Right lobe of liver (tissue), 6 donors: ENCODE results near the gene PRKN. TPM values are rescaled to one million over a fixed set of nuclear protein-coding genes. Genes with fewer than 3 reads are reported as not detected.

Source experiments
- ATAC-seq, 4 donors: fragments of 200-7000 bp; cut with Tn5 transposase; one replicate each; pipeline ENCODE4 v1.9.1; 2020; ENCODE audit warnings: mild to moderate bottlenecking in 4 of 4, moderate library complexity in 4 of 4
- DNase-seq, 3 donors: peaks; one replicate each; pipeline ENCODE4 v3.0.0-alpha.2; 2020
- H3K27ac ChIP-seq, 3 donors: fragments of 200-600 bp; one replicate each; pipeline ENCODE4 v1.8.0; 2022
- H3K27me3 ChIP-seq, 2 donors: fragments of 200-600 bp; one replicate each; pipeline ENCODE4 v1.8.0; 2022
- H3K36me3 ChIP-seq, 4 donors: fragments of 200-600 bp; sonication (generic) in 1 of 4; one replicate each; pipeline versions ENCODE4 v1.5.1 to v1.8.0; 2017 to 2022; ENCODE audit warnings: control low read depth in 1 of 4
- H3K4me1 ChIP-seq, 4 donors: fragments of 200-600 bp; sonication (generic) in 1 of 4; one replicate each; pipeline versions ENCODE4 v1.5.1 to v1.8.0; 2017 to 2022; ENCODE audit warnings: control low read depth in 1 of 4
- H3K4me3 ChIP-seq, 3 donors: fragments of 200-600 bp; one replicate each; pipeline ENCODE4 v1.8.0; 2022
- H3K9me3 ChIP-seq, 4 donors: fragments of 200-600 bp; sonication (generic) in 1 of 4; one replicate each; pipeline versions ENCODE4 v1.5.1 to v1.8.0; 2017 to 2022; ENCODE audit warnings: control low read depth in 1 of 4
- POLR2A ChIP-seq: fragments of 450-650 bp; IDR thresholded peaks from one replicate; pipeline ENCODE4 v1.6.1; 2017; ENCODE audit warnings: antibody characterized with exemption, mild to moderate bottlenecking
- WGBS: methylation state at CpG from one replicate; pipeline ENCODE4 v1.1.6; 2018; ENCODE audit warnings: low coverage, low lambda C conversion rate; ENCODE audit not compliant: insufficient coverage; ENCODE audit errors: missing lambda C conversion rate; 5-methylcytosine and 5-hydroxymethylcytosine counted together
- intact Hi-C, 2 donors: fragments of 100-400 bp; cut with DNase I; formaldehyde crosslinking; loops; one replicate each; pipeline versions ENCODE4 v1.11.2 to v1.14.1; 2022
- total RNA-seq, 6 experiments: library from RNA; depleted of rRNA in 2 of 6; stranded (reverse); fragments of >200 nt in 2 of 6; fragmentation: NEBNext Ultra II Directional in 3 of 6; extraction: Animal tissue kit (Norgen Biotek cat#: 25700) in 3 of 6; gene quantifications; one replicate each; pipeline versions ENCODE4 v1.1.0 to v1.2.4, GENCODE V29; 2016 to 2023
- TF ChIP-seq, protein P1 (sequence below), 4 donors: fragments of 200-600 bp in 3 of 4; fragments of 450-650 bp in 1 of 4; IDR thresholded peaks; one replicate each; pipeline versions ENCODE4 v1.5.1 to v1.8.0; 2016 to 2022; ENCODE audit warnings: antibody characterized with exemption in 4 of 4, mild to moderate bottlenecking in 2 of 4
- donor health status: DM: no; HTN: yes; CAD: no.
- donor health status: DM: no; HTN: no; CAD: no.
- donor health status: DM: no; HTN: no; CAD: no.
- donor health status: DM: no; HTN: yes; CAD: no.
- donor health status: DM: no; HTN: yes; CAD: no.

The PRKN gene
- total RNA-seq, 6 experiments from 2014 or later: 1.1 to 3.7 (median 2.2) TPM

DNA sequence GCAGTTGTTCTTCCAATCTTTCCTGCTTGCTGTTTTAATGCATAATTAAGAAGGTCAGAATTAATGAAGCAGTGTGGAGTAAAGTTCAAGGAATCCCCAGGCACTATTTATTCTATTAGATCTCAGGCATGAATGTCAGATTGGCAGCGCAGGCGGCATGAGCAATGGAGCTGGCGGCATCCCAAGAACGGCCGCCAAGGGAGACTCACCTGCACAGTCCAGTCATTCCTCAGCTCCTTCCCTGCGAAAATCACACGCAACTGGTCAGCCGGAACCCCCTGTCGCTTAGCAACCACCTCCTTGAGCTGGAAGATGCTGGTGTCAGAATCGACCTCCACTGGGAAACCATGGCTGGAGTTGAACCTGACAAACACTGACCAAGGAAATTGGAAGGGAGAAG, 284.5 kb downstream of the PRKN start:
- no peaks in the 10 kb centered on the region for H3K36me3 ChIP-seq
- TF ChIP-seq, protein P1, sequence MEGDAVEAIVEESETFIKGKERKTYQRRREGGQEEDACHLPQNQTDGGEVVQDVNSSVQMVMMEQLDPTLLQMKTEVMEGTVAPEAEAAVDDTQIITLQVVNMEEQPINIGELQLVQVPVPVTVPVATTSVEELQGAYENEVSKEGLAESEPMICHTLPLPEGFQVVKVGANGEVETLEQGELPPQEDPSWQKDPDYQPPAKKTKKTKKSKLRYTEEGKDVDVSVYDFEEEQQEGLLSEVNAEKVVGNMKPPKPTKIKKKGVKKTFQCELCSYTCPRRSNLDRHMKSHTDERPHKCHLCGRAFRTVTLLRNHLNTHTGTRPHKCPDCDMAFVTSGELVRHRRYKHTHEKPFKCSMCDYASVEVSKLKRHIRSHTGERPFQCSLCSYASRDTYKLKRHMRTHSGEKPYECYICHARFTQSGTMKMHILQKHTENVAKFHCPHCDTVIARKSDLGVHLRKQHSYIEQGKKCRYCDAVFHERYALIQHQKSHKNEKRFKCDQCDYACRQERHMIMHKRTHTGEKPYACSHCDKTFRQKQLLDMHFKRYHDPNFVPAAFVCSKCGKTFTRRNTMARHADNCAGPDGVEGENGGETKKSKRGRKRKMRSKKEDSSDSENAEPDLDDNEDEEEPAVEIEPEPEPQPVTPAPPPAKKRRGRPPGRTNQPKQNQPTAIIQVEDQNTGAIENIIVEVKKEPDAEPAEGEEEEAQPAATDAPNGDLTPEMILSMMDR (IDR thresholded peaks at IDR 0.05): no peak
- no peak for TF ChIP-seq POLR2A
- WGBS: 91% methylated on average over 4 of the region's 10 CpGs
- H3K4me1 ChIP-seq: no peaks in the 10 kb centered on the region
- H3K27me3 ChIP-seq: no peaks in the 10 kb centered on the region
- no peak overlapping the region for H3K27ac ChIP-seq
- peak; percentile 44 to 84 (median 74) for ATAC-seq
- peak in 2 of 3 donors; percentile 55 to 59 for DNase-seq
- no peaks in the 10 kb centered on the region for H3K9me3 ChIP-seq
- intact Hi-C loops: no loop called here
- no peak overlapping the region for H3K4me3 ChIP-seq

DNA sequence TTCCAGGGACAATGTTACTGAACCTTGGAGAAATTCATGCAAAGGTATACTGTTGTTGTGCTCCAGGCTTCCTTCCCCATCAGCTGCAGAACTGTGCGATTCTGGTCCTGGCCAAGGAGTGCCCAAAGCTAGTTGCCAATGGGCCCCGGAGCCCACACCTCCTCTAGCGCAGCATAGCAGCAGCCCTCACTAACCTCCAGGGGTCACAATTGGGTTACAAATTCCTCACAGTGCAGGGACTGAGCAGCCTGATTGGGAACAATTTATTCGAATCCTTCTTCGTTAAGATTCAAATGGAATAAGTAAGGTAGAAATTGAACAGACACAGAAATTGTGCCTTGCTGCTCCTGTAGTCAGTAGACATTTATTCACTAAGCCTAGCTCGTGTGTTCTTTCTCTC, 284.9 kb downstream of the PRKN start:
- no peak overlapping the region for H3K27ac ChIP-seq
- no peaks in the 10 kb centered on the region for H3K36me3 ChIP-seq
- no peak for DNase-seq
- peak; percentile 54 to 77 (median 65) for ATAC-seq
- H3K27me3 ChIP-seq: no peaks in the 10 kb centered on the region
- WGBS: 50% methylated on average over 3 of the region's 6 CpGs
- no peaks in the 10 kb centered on the region for H3K4me1 ChIP-seq
- no peak overlapping the region for H3K4me3 ChIP-seq
- H3K9me3 ChIP-seq: no peaks in the 10 kb centered on the region
- intact Hi-C loops: no loop called here
- TF ChIP-seq, protein P1 (IDR thresholded peaks at IDR 0.05): peak in 3 of 4 donors; percentile 24 to 51 (median 38)
- TF ChIP-seq POLR2A: no peak

- no peaks in the 10 kb centered on the region for H3K9me3 ChIP-seq
- TF ChIP-seq, protein P1 (IDR thresholded peaks at IDR 0.05): no peak
- no peak for TF ChIP-seq POLR2A
- intact Hi-C loops: no loop called here
- no peak overlapping the region for H3K27ac ChIP-seq
- no peaks in the 10 kb centered on the region for H3K36me3 ChIP-seq
- DNase-seq: no peak
- no peak overlapping the region for H3K4me3 ChIP-seq
- no peaks in the 10 kb centered on the region for H3K4me1 ChIP-seq
- no peak for ATAC-seq
- 74% methylated on average over 5 of the region's 5 CpGs for WGBS
- no peaks in the 10 kb centered on the region for H3K27me3 ChIP-seq
Measured at GRCh38 chr6:162441991-162442390, 285.6 kb downstream of the PRKN start.

- Histone ChIP-seq H3K4me1 (no peaks in the 10 kb centered on the region), H3K9me3 (no peaks in the 10 kb centered on the region), H3K4me3 (no peak overlapping the region), H3K27me3 (no peaks in the 10 kb centered on the region), H3K36me3 (no peaks in the 10 kb centered on the region), H3K27ac (no peak overlapping the region)
- ATAC-seq: no peak
- intact Hi-C loops: no loop called here
- 88% methylated on average over 2 of the region's 2 CpGs for whole genome bisulfite sequencing
- TF ChIP-seq, protein P1 (IDR thresholded peaks at IDR 0.05): no peak
- TF ChIP-seq POLR2A: no peak
- no peak for DNase-seq
Measured at GRCh38 chr6:162438980-162439379, 288.6 kb downstream of the PRKN start.

- Histone ChIP-seq H3K27me3 (no peaks in the 10 kb centered on the region), H3K36me3 (no peaks in the 10 kb centered on the region), H3K4me1 (no peaks in the 10 kb centered on the region), H3K4me3 (no peak overlapping the region), H3K9me3 (no peaks in the 10 kb centered on the region), H3K27ac (no peak overlapping the region)
- DNase-seq: no peak
- TF ChIP-seq, protein P1 (IDR thresholded peaks at IDR 0.05): no peak
- no peak for TF ChIP-seq POLR2A
- ATAC-seq: no peak
- intact Hi-C loops: no loop called here
Measured at GRCh38 chr6:162435071-162435470, 292.5 kb downstream of the PRKN start.
